ENCODE results near the gene CD55.

DNA sequence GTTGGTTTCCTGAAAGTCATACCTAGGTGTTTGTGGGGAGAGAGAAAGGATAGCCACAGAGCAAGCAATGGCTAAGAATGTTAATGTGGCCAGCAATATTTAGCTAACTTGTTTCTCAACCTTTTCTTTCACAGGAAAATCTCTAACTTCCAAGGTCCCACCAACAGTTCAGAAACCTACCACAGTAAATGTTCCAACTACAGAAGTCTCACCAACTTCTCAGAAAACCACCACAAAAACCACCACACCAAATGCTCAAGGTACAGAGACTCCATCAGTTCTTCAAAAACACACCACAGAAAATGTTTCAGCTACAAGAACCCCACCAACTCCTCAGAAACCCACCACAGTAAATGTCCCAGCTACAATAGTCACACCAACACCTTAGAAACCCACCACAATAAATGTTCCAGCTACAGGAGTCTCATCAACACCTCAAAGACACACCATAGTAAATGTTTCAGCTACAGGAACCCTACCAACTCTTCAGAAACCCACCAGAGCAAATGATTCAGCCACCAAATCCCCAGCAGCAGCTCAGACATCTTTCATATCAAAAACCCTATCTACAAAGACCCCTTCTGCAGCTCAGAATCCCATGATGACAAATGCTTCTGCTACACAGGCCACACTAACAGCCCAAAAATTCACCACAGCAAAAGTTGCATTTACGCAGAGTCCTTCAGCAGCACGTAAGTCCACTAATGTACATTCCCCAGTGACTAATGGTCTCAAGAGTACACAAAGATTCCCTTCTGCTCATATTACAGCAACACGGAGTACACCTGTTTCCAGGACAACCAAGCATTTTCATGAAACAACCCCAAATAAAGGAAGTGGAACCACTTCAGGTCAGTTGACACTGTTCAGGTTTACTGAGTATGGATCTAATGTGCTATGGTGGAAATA, 15.3 kb downstream of the CD55 start:
- TF ChIP-seq, protein P1, sequence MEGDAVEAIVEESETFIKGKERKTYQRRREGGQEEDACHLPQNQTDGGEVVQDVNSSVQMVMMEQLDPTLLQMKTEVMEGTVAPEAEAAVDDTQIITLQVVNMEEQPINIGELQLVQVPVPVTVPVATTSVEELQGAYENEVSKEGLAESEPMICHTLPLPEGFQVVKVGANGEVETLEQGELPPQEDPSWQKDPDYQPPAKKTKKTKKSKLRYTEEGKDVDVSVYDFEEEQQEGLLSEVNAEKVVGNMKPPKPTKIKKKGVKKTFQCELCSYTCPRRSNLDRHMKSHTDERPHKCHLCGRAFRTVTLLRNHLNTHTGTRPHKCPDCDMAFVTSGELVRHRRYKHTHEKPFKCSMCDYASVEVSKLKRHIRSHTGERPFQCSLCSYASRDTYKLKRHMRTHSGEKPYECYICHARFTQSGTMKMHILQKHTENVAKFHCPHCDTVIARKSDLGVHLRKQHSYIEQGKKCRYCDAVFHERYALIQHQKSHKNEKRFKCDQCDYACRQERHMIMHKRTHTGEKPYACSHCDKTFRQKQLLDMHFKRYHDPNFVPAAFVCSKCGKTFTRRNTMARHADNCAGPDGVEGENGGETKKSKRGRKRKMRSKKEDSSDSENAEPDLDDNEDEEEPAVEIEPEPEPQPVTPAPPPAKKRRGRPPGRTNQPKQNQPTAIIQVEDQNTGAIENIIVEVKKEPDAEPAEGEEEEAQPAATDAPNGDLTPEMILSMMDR (IDR thresholded peaks at IDR 0.05; ENCODE audit: insufficient read depth, low read length, poor library complexity, severe bottlenecking), result no peak
- TF ChIP-seq EZH2phosphoT487 (conservative IDR thresholded peaks at IDR 0.05; ENCODE audit: low read length), result no peak
